Measurements from ENCODE around the gene PPP1R26.

- TF ChIP-seq CTCF (IDR thresholded peaks at IDR 0.05) (no peak), POLR2A (IDR thresholded peaks at IDR 0.05) (no peak), POLR2AphosphoS5 (IDR thresholded peaks at IDR 0.05) (no peak)
These were observed 23.3 kb downstream of the PPP1R26 start for GRCh38 chr9:135502873-135503321.

All from prostate gland (tissue), 2 donors.